HepG2 (cell line): ENCODE measurements around the gene NCR3LG1. TPM values are rescaled to one million over a fixed set of nuclear protein-coding genes. Genes with fewer than 3 reads are reported as not detected.
A peak's percentile ranks its signal among the peaks of the same experiment; 100 is the strongest.

Source experiments
- AGO1 ChIP-seq: fragments of 200-400 bp; formaldehyde crosslinking; IDR thresholded peaks from 2 replicates; pipeline ENCODE4 v1.6.1; 2017; ENCODE audit warnings: mild to moderate bottlenecking, low read depth, low read length, moderate library complexity; ENCODE audit not compliant: poor library complexity, severe bottlenecking
- CHD2 ChIP-seq: IDR thresholded peaks from 2 replicates; pipeline ENCODE4 v1.6.1; 2011; ENCODE audit warnings: low read depth, low read length, improper control_type of control experiment
- EHMT2 ChIP-seq: fragments of 200-600 bp; sonication (generic); IDR thresholded peaks from 2 replicates; pipeline ENCODE4 v1.7.0; 2017; ENCODE audit warnings: antibody characterized with exemption, low read depth, low read length, borderline replicate concordance
- HHEX ChIP-seq: IDR thresholded peaks from 2 replicates; pipeline ENCODE4 v1.6.1; 2016; ENCODE audit warnings: control low read depth
- IRF2 ChIP-seq: IDR thresholded peaks from 2 replicates; pipeline ENCODE4 v1.6.1; 2018; ENCODE audit warnings: missing genetic modification reagents, missing compliant biosample characterization
- KLF15 ChIP-seq: sonication (generic); formaldehyde crosslinking; IDR thresholded peaks from 2 replicates; pipeline ENCODE4 v1.8.1; 2023; ENCODE audit warnings: borderline replicate concordance, mild to moderate bottlenecking, inconsistent platforms, missing genetic modification reagents, mixed read lengths
- NRL ChIP-seq: sonication (generic); formaldehyde crosslinking; IDR thresholded peaks from 2 replicates; pipeline ENCODE4 v1.5.0; 2020; ENCODE audit warnings: missing genetic modification reagents, mild to moderate bottlenecking, moderate library complexity, borderline replicate concordance
- SCMH1 ChIP-seq: sonication (generic); formaldehyde crosslinking; IDR thresholded peaks from 2 replicates; pipeline ENCODE4 v1.9.0; 2021; ENCODE audit warnings: missing genetic modification reagents, mild to moderate bottlenecking, borderline replicate concordance
- ZFX ChIP-seq: sonication (generic); formaldehyde crosslinking; IDR thresholded peaks from 2 replicates; pipeline ENCODE4 v1.4.0; 2020; ENCODE audit warnings: mild to moderate bottlenecking, low read depth, missing genetic modification reagents, moderate library complexity
- ZIK1 ChIP-seq: sonication (generic); formaldehyde crosslinking; IDR thresholded peaks from 2 replicates; pipeline ENCODE4 v1.5.0; 2020; ENCODE audit warnings: mild to moderate bottlenecking, low read depth, missing genetic modification reagents, borderline replicate concordance
- ZNF549 ChIP-seq: sonication (generic); formaldehyde crosslinking; IDR thresholded peaks from 2 replicates; pipeline ENCODE4 v1.5.0; 2020; ENCODE audit warnings: missing genetic modification reagents
- ZNF567 ChIP-seq: sonication (generic); formaldehyde crosslinking; IDR thresholded peaks from 2 replicates; pipeline ENCODE4 v1.8.1; 2023; ENCODE audit warnings: mild to moderate bottlenecking, missing genetic modification reagents, borderline replicate concordance
- ZNF672 ChIP-seq: sonication (generic); formaldehyde crosslinking; IDR thresholded peaks from 2 replicates; pipeline ENCODE4 v1.8.1; 2022; ENCODE audit warnings: missing genetic modification reagents
- polyA plus RNA-seq, 8 experiments: library from polyadenylated mRNA; depleted of rRNA in 3 of 8; stranded (reverse) in 7 of 8; unstranded in 1 of 8; fragments of >200 nt; fragmentation: Illumina TruSeq in 4 of 8; extraction: Trizol in 4 of 8; gene quantifications; 2 replicates each; pipeline versions ENCODE4 v1.2.1 to v1.2.3, GENCODE V29; 2011 to 2016; ENCODE audit warnings: low read depth in 4 of 8, missing spikeins in 1 of 8, mixed read lengths in 1 of 8; ENCODE audit not compliant: insufficient read depth in 1 of 8
- total RNA-seq, 5 experiments: library from RNA; depleted of rRNA; stranded (reverse); fragments of >200 nt; fragmentation: Illumina TruSeq; extraction: Trizol; gene quantifications; 2 replicates each; pipeline ENCODE4 v1.2.3, GENCODE V29; 2016; ENCODE audit warnings: low read depth in 1 of 5
- TF ChIP-seq, protein P1 (sequence below): IDR thresholded peaks from 2 replicates; pipeline ENCODE4 v1.6.1; 2016; ENCODE audit warnings: mild to moderate bottlenecking
- TF ChIP-seq, protein P2 (sequence below): sonication (generic); formaldehyde crosslinking; IDR thresholded peaks from 2 replicates; pipeline ENCODE4 v1.4.0; 2020; ENCODE audit warnings: missing genetic modification reagents
- TF ChIP-seq, protein P3 (sequence below): sonication (generic); formaldehyde crosslinking; conservative IDR thresholded peaks from 2 replicates; pipeline ENCODE4 v1.4.0; 2020; ENCODE audit warnings: missing genetic modification reagents
- TF ChIP-seq, protein P4 (sequence below): sonication (generic); formaldehyde crosslinking; IDR thresholded peaks from 2 replicates; pipeline ENCODE4 v1.5.0; 2020; ENCODE audit warnings: missing genetic modification reagents
- TF ChIP-seq, protein P5 (sequence below): sonication (generic); formaldehyde crosslinking; IDR thresholded peaks from 2 replicates; pipeline ENCODE4 v1.4.0; 2020; ENCODE audit warnings: missing genetic modification reagents, borderline replicate concordance

Gene NCR3LG1
- total and polyA plus RNA-seq, 2 of the 13 experiments (the other 11 are each of a cell fraction or from before 2014, with no cell fraction given), result 16.1 to 25.1 TPM

DNA sequence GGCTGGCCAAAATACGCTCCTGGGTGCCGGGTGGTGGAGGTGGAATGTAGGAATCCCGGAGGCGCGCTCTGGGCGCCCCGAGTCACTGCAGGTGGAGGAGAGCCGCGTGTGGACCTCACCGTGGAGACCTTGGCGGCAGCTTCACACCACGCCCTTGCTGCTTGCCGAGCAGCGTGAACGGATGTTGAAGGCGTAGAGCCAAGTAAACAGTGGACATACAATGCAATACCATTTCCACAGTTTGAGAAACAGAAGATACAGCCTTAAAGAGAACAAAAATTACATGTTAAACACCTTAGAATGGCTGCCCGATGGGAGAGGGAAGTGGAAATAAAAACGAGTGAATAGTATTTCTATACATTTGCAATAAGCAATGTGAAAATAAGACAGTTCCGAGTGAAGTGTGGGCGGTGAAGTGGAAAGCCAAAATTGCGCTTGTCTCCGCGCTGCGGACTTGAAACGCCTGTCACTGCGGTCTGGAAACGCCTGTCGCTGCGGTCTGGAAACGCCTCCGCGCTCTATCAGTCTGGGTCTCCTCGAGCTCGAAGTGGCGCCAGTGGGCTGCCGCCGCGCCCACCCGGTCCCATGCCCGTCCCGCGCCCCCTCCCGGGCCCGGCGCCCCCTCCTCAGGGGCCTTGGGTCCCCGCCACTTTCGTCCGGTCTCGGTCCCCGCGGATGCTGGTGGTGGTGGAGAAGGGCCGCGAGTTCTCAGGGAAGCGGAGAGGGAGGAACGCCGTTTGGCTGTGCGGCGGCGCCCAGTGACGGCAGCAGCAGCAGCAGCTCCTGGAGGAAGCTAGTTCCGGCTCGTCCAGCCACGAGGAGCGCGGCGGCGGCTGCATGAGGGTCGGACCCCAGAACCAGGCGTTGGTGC, 1.6 kb downstream of the NCR3LG1 start (continued):
- TF ChIP-seq, protein P1, sequence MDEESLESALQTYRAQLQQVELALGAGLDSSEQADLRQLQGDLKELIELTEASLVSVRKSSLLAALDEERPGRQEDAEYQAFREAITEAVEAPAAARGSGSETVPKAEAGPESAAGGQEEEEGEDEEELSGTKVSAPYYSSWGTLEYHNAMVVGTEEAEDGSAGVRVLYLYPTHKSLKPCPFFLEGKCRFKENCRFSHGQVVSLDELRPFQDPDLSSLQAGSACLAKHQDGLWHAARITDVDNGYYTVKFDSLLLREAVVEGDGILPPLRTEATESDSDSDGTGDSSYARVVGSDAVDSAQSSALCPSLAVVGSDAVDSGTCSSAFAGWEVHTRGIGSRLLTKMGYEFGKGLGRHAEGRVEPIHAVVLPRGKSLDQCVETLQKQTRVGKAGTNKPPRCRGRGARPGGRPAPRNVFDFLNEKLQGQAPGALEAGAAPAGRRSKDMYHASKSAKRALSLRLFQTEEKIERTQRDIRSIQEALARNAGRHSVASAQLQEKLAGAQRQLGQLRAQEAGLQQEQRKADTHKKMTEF (CRISPR knock-in tag), result peak; percentile 82
- TF ChIP-seq ZNF567 (CRISPR knock-in tag) (peak; percentile 92), KLF15 (no peak), AGO1 (no peak), ZFX (CRISPR knock-in tag) (peak; percentile 72), EHMT2 (no peak), ZIK1 (0 out of 2 replicates have a peak, but pooled peaks have one; percentile 75), ZNF672 (CRISPR knock-in tag) (no peak), SCMH1 (CRISPR knock-in tag) (no peak), HHEX (no peak), NRL (CRISPR knock-in tag) (peak; percentile 66; the same call in 1 of the 2 replicates), CHD2 (peak; percentile 34; the same call in 1 of the 2 replicates), IRF2 (CRISPR knock-in tag) (peak; percentile 86; the same call in 1 of the 2 replicates), ZNF549 (CRISPR knock-in tag) (no peak)
- TF ChIP-seq, protein P2, sequence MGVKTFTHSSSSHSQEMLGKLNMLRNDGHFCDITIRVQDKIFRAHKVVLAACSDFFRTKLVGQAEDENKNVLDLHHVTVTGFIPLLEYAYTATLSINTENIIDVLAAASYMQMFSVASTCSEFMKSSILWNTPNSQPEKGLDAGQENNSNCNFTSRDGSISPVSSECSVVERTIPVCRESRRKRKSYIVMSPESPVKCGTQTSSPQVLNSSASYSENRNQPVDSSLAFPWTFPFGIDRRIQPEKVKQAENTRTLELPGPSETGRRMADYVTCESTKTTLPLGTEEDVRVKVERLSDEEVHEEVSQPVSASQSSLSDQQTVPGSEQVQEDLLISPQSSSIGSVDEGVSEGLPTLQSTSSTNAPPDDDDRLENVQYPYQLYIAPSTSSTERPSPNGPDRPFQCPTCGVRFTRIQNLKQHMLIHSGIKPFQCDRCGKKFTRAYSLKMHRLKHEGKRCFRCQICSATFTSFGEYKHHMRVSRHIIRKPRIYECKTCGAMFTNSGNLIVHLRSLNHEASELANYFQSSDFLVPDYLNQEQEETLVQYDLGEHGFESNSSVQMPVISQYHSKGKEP (CRISPR knock-in tag), result no peak
- TF ChIP-seq, protein P3, sequence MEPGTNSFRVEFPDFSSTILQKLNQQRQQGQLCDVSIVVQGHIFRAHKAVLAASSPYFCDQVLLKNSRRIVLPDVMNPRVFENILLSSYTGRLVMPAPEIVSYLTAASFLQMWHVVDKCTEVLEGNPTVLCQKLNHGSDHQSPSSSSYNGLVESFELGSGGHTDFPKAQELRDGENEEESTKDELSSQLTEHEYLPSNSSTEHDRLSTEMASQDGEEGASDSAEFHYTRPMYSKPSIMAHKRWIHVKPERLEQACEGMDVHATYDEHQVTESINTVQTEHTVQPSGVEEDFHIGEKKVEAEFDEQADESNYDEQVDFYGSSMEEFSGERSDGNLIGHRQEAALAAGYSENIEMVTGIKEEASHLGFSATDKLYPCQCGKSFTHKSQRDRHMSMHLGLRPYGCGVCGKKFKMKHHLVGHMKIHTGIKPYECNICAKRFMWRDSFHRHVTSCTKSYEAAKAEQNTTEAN (CRISPR knock-in tag), result peak; percentile 66; the same call in 1 of the 2 replicates
- TF ChIP-seq, protein P4, sequence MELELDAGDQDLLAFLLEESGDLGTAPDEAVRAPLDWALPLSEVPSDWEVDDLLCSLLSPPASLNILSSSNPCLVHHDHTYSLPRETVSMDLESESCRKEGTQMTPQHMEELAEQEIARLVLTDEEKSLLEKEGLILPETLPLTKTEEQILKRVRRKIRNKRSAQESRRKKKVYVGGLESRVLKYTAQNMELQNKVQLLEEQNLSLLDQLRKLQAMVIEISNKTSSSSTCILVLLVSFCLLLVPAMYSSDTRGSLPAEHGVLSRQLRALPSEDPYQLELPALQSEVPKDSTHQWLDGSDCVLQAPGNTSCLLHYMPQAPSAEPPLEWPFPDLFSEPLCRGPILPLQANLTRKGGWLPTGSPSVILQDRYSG (CRISPR knock-in tag), result no peak
- TF ChIP-seq, protein P5, sequence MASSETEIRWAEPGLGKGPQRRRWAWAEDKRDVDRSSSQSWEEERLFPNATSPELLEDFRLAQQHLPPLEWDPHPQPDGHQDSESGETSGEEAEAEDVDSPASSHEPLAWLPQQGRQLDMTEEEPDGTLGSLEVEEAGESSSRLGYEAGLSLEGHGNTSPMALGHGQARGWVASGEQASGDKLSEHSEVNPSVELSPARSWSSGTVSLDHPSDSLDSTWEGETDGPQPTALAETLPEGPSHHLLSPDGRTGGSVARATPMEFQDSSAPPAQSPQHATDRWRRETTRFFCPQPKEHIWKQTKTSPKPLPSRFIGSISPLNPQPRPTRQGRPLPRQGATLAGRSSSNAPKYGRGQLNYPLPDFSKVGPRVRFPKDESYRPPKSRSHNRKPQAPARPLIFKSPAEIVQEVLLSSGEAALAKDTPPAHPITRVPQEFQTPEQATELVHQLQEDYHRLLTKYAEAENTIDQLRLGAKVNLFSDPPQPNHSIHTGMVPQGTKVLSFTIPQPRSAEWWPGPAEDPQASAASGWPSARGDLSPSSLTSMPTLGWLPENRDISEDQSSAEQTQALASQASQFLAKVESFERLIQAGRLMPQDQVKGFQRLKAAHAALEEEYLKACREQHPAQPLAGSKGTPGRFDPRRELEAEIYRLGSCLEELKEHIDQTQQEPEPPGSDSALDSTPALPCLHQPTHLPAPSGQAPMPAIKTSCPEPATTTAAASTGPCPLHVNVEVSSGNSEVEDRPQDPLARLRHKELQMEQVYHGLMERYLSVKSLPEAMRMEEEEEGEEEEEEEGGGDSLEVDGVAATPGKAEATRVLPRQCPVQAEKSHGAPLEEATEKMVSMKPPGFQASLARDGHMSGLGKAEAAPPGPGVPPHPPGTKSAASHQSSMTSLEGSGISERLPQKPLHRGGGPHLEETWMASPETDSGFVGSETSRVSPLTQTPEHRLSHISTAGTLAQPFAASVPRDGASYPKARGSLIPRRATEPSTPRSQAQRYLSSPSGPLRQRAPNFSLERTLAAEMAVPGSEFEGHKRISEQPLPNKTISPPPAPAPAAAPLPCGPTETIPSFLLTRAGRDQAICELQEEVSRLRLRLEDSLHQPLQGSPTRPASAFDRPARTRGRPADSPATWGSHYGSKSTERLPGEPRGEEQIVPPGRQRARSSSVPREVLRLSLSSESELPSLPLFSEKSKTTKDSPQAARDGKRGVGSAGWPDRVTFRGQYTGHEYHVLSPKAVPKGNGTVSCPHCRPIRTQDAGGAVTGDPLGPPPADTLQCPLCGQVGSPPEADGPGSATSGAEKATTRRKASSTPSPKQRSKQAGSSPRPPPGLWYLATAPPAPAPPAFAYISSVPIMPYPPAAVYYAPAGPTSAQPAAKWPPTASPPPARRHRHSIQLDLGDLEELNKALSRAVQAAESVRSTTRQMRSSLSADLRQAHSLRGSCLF, result no peak
